Common myeloid progenitor, CD34-positive (primary cell): ENCODE measurements around the gene DEFB123.
"Not testable (repeated sequence)": the region's sequence is repeated elsewhere in the genome, so short reads cannot be mapped to it uniquely, and the experiment has no call there.

Experiments
- CTCF ChIA-PET: fragments of 350-600 bp; sonication (Branson Sonifier 250); formaldehyde crosslinking; loops from one replicate; lab custom pipeline; 2021; ENCODE audit warnings: antibody characterized with exemption; lab: Charles Lee
- POLR2A ChIA-PET: fragments of 350-600 bp; sonication (Branson Sonifier 250); formaldehyde crosslinking; loops from one replicate; lab custom pipeline; 2021; ENCODE audit warnings: antibody characterized with exemption; lab: Charles Lee
- DNase-seq, 3 donors: peaks; one replicate each; pipeline versions ENCODE4 v3.0.0 to v3.0.0-alpha.2; 2013
- H3K27ac ChIP-seq, 2 experiments: 1 replicate in 1 of 2; 2 replicates in 1 of 2; pipeline ENCODE4 v1.7.0; 2013; ENCODE audit warnings: inconsistent platforms in 2 of 2, low read length in 2 of 2, mild to moderate bottlenecking in 2 of 2, low read depth in 1 of 2, moderate library complexity in 1 of 2; ENCODE audit not compliant: severe bottlenecking in 2 of 2, insufficient read depth in 1 of 2, poor library complexity in 1 of 2
- H3K27me3 ChIP-seq, 5 experiments: replicated peaks in 2 of 5; 1 replicate in 3 of 5; 2 replicates in 2 of 5; pipeline versions ENCODE4 v1.6.1 to v1.7.0; 2013; ENCODE audit warnings: low read length in 4 of 5, mild to moderate bottlenecking in 2 of 5, moderate library complexity in 2 of 5, inconsistent platforms in 1 of 5; ENCODE audit not compliant: insufficient read depth in 5 of 5, control insufficient read depth in 4 of 5
- H3K36me3 ChIP-seq, 4 experiments: 1 replicate in 2 of 4; 2 replicates in 2 of 4; pipeline versions ENCODE4 v1.6.1 to v1.7.0; 2013; ENCODE audit warnings: low read length in 3 of 4, control low read depth in 1 of 4, mild to moderate bottlenecking in 1 of 4; ENCODE audit not compliant: control insufficient read depth in 4 of 4, insufficient read depth in 4 of 4
- H3K4me1 ChIP-seq, 4 experiments: 1 replicate in 3 of 4; 2 replicates in 1 of 4; pipeline versions ENCODE4 v1.6.1 to v1.7.1; 2013; ENCODE audit warnings: low read length in 3 of 4, mild to moderate bottlenecking in 3 of 4, control low read depth in 1 of 4, inconsistent platforms in 1 of 4, moderate library complexity in 1 of 4; ENCODE audit not compliant: control insufficient read depth in 4 of 4, insufficient read depth in 4 of 4; ENCODE audit errors: control extremely low read depth in 1 of 4
- H3K4me3 ChIP-seq, 7 experiments: 1 replicate in 4 of 7; 2 replicates in 3 of 7; pipeline versions ENCODE4 v1.5.1 to v1.7.0; 2013; ENCODE audit warnings: mild to moderate bottlenecking in 7 of 7, low read length in 6 of 7, moderate library complexity in 6 of 7, inconsistent platforms in 2 of 7, low read depth in 2 of 7, control low read depth in 1 of 7; ENCODE audit not compliant: insufficient read depth in 4 of 7, control insufficient read depth in 1 of 7; ENCODE audit errors: extremely low read depth in 1 of 7
- H3K9me3 ChIP-seq, 5 experiments: 1 replicate in 4 of 5; 2 replicates in 1 of 5; pipeline versions ENCODE4 v1.6.1 to v1.7.1; 2013; ENCODE audit warnings: low read length in 4 of 5, mild to moderate bottlenecking in 2 of 5, inconsistent platforms in 1 of 5, low read depth in 1 of 5, moderate library complexity in 1 of 5; ENCODE audit not compliant: control insufficient read depth in 4 of 5, insufficient read depth in 2 of 5; ENCODE audit errors: control extremely low read depth in 1 of 5
- WGBS: methylation state at CpG from one replicate; pipeline ENCODE4 v1.1.5; 2013; ENCODE audit not compliant: insufficient coverage; 5-methylcytosine and 5-hydroxymethylcytosine counted together

DEFB123 gene

DNA sequence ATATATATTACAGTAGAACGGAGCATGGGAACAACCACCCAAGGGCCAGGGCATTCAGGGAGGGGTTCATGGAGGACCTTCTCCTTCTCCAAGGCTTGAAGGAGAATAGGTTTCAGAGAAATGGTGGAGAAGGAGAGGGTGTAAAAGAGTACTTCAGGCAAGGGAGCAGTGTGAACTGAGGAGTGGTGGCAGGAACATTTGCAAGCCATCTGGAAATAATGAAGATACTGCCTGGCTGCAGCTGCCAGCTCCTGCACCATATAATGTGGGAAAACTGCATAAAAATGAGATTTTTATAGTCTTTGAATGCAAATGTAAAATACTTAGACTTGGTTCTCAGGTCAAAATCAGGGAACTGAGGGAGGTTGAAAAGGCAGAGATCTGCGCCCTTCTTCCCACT is 24.8 kb upstream of the DEFB123 start:
- DNase-seq: no peak
- no peaks in the 10 kb centered on the region for H3K4me1 ChIP-seq
- H3K27me3 ChIP-seq: peaks cover 0 to 5% (median 2%) of the 10 kb centered on the region in 5 experiments
- no peaks in the 10 kb centered on the region for H3K36me3 ChIP-seq
- H3K27ac ChIP-seq: no peak overlapping the region
- ChIA-PET POLR2A (no interaction called here), CTCF (no interaction called here)
- H3K9me3 ChIP-seq: no peaks in the 10 kb centered on the region
- no peak overlapping the region for H3K4me3 ChIP-seq
- no CpG with 5 or more reads among the region's 2 CpGs for WGBS

DNA sequence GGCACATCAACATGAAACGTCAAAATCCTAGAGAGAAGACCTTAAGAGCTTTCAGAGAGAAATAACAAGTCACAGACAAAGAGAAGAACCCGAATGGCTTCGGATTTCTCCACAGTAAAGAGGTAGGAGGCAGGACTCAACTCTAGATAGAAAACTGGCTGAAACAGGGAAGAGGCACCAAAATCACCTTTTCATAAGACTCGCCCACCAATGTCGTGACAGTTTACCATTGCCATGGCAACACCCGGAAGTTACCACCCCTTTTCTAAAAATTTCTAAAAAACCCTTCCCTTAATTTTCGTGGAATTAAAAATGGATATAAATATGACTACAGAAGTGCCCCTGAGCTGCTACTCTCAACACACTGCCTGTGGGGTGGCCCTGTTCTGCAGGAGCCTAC is 22.1 kb upstream of the DEFB123 start:
- Histone ChIP-seq H3K36me3 (no peaks in the 10 kb centered on the region), H3K4me3 (no peak overlapping the region), H3K27ac (no peak overlapping the region), H3K4me1 (no peaks in the 10 kb centered on the region), H3K9me3 (no peaks in the 10 kb centered on the region), H3K27me3 (peaks cover 0 to 9% (median 3%) of the 10 kb centered on the region in 5 experiments)
- ChIA-PET CTCF (no interaction called here), POLR2A (no interaction called here)
- DNase-seq: no peak
- WGBS: 95% methylated on average over 3 of the region's 7 CpGs

DNA sequence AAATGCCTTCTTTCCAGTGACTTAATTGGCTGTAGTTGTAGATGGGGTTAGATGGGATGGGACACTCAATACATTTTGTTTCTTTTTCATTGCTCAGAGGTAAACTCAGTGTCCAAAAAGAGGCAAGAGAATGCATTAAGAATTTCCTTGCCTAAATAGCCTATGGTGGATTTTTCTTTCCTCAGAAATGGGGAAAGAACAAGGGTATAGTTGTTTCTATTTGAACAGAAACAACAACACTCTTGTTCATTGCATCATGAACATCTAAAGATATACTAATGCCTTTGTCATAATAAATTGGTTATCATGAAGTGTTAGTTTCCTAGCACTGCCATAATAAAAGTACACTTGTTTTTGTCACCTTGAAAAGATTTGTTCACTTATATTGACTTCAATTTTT is 14.6 kb upstream of the DEFB123 start:
- no peaks in the 10 kb centered on the region for H3K9me3 ChIP-seq
- ChIA-PET CTCF (no interaction called here), POLR2A (no interaction called here)
- H3K4me1 ChIP-seq: no peaks in the 10 kb centered on the region
- H3K27ac ChIP-seq: no peak overlapping the region
- no peaks in the 10 kb centered on the region for H3K36me3 ChIP-seq
- no peak overlapping the region for H3K4me3 ChIP-seq
- H3K27me3 ChIP-seq: peaks cover 0 to 14% (median 3%) of the 10 kb centered on the region in 5 experiments
- DNase-seq: no peak

DNA sequence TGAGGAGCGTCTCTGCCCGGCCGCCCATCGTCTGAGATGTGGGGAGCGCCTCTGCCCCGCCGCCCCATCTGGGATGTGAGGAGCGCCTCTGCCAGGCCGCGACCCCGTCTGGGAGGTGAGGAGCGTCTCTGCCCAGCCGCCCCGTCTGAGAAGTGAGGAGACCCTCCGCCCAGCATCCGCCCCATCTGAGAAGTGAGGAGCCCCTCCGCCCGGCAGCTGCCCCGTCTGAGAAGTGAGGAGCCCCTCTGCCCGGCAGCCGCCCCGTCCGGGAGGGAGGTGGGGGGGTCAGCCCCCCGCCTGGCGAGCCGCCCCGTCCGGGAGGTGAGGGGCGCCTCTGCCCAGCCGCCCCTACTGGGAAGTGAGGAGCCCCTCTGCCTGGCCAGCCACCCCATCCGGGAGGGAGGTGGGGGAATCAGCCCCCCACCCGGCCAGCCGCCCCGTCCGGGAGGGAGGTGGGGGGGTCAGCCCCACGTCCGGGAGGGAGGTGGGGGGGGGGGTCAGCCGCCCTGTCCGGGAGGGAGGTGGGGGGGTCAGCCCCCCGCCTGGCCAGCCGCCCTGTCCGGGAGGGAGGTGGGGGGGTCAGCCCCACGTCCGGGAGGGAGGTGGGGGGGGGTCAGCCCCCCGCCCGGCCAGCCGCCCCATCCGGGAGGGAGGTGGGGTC is 13.4 kb upstream of the DEFB123 start:
- H3K9me3 ChIP-seq, H3K27ac ChIP-seq, CTCF ChIA-PET, H3K36me3 ChIP-seq, H3K4me3 ChIP-seq, POLR2A ChIA-PET, H3K4me1 ChIP-seq, DNase-seq: not testable (repeated sequence)
- WGBS: 100% methylated on average over 3 of the region's 48 CpGs
- H3K27me3 ChIP-seq: peaks cover 0 to 14% (median 3%) of the 10 kb centered on the region in 5 experiments

DNA sequence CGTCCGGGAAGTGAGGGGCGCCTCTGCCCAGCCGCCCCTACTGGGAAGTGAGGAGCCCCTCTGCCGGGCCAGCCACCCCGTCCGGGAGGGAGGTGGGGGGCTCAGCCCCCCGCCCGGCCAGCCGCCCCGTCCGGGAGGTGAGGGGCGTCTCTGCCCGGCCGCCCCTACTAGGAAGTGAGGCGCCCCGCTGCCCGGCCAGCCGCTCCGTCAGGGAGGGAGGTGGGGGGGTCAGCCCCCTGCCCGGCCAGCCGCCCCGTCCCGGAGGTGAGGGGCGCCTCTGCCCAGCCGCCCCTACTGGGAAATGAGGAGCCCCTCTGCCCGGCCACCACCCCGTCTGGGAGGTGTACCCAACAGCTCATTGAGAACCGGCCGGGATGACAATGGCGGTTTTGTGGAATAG is 12.9 kb upstream of the DEFB123 start:
- WGBS: 100% methylated on average over 6 of the region's 31 CpGs
- H3K4me1 ChIP-seq, H3K9me3 ChIP-seq, H3K27ac ChIP-seq, CTCF ChIA-PET, DNase-seq, H3K4me3 ChIP-seq, POLR2A ChIA-PET, H3K36me3 ChIP-seq: not testable (repeated sequence)
- peaks cover 0 to 12% (median 3%) of the 10 kb centered on the region in 5 experiments for H3K27me3 ChIP-seq

DNA sequence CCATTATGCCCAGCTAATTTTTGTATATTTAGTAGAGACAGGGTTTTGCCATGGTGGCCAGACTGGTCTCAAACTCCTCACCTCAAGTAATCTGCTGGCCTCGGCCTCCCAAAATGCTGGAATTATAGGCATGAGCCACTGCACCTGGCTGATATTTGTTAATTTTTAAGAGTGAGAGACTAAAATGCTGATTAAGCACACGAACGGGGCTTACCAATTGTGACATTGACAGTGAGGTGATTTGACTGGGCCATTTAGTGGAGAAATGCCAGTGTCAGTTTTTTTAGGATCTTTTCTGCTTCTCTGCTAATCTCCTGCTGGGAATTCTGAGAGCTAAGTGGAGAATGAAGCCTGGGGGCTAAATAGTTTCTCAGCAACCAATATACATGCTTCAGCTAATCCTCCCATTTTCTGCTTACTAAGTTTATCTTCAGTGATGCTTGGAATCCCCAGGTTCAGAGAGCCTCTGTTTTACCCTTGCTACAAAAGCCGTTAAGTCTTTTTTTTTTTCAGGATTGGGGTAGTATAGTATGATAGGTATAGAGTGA is 9.8 kb upstream of the DEFB123 start:
- DNase-seq: no peak
- no peaks in the 10 kb centered on the region for H3K9me3 ChIP-seq
- ChIA-PET POLR2A (no interaction called here), CTCF (no interaction called here)
- no peaks in the 10 kb centered on the region for H3K36me3 ChIP-seq
- WGBS: 84% methylated on average over 2 of the region's 4 CpGs
- peaks cover 0 to 2% (median 0%) of the 10 kb centered on the region in 5 experiments for H3K27me3 ChIP-seq
- no peak overlapping the region for H3K4me3 ChIP-seq
- H3K4me1 ChIP-seq: no peaks in the 10 kb centered on the region
- no peak overlapping the region for H3K27ac ChIP-seq

DNA sequence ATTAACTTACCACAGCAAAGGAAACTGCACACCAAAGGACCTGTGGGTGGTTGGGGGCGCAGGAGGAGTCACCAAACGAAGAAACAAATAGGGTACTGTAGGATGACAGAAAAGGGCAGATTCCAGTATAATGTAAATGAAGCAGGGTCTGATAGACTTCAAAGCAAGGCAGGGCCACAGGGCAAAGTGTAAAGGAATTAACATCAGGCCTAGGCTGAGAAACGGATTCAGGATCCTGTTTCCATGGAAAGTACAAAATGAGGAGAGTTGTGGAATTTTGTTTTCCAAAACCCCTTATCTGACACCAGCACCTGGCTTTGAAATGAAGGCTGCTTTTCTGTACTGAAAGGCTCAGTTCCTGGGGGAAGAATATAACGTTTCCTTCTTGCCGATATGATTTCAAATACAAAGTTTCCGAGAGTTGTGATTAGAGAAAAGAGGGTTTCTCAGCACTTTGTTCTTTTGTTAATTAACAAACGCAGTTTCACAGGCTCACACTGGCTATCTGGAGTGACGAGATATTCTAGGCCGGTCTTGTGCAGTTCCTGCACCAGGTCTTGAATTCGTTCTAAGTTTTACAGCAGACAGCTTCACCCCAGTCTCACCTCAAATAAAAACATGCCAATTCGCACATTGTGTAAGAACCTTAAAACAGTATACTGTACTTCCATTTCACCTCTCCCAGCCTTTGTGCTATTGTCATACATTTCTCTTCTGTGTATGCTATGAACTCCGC is 5.8 kb downstream of the DEFB123 start:
- no peak overlapping the region for H3K27ac ChIP-seq
- CTCF ChIA-PET: no interaction called here
- 89% methylated on average over 12 of the region's 12 CpGs for WGBS

More for the DNA sequence above, 5.8 kb downstream of the DEFB123 start:
- H3K9me3 ChIP-seq: peaks cover 0 to 3% (median 0%) of the 10 kb centered on the region in 5 experiments
- H3K4me1 ChIP-seq: no peaks in the 10 kb centered on the region
- H3K27me3 ChIP-seq: peaks cover 0 to 2% (median 0%) of the 10 kb centered on the region in 5 experiments
- no peak for DNase-seq
- no peaks in the 10 kb centered on the region for H3K36me3 ChIP-seq
- POLR2A ChIA-PET: no interaction called here
- no peak overlapping the region for H3K4me3 ChIP-seq
